Osteoblast (primary cell): Measurements from ENCODE around the gene ZEB1. TPM values are rescaled to one million over a fixed set of nuclear protein-coding genes. Genes with fewer than 3 reads are reported as not detected.

ENCODE experiments used
- DNase-seq: peaks from one replicate; pipeline ENCODE4 v3.0.0; 2011; ENCODE audit warnings: low spot score, mixed read lengths; ENCODE audit not compliant: insufficient read length; ENCODE audit errors: missing footprints
- H2AFZ ChIP-seq: 2 replicates; pipeline ENCODE4 v1.6.0; 2011; ENCODE audit warnings: mild to moderate bottlenecking, low read length
- H3K27ac ChIP-seq: 2 replicates; pipeline ENCODE4 v1.5.1; 2011; ENCODE audit warnings: mild to moderate bottlenecking, low read depth, low read length, moderate library complexity
- H3K27me3 ChIP-seq: 2 replicates; pipeline ENCODE4 v1.6.0; 2012; ENCODE audit warnings: mild to moderate bottlenecking, control low read depth, inconsistent platforms, low read length, moderate library complexity; ENCODE audit not compliant: insufficient read depth
- H3K36me3 ChIP-seq: 2 replicates; pipeline ENCODE4 v1.5.1; 2011; ENCODE audit warnings: mild to moderate bottlenecking, low read length, control low read depth, moderate library complexity; ENCODE audit not compliant: insufficient read depth
- H3K4me1 ChIP-seq: 2 replicates; pipeline ENCODE4 v1.5.1; 2011; ENCODE audit warnings: mild to moderate bottlenecking, low read length, control low read depth, moderate library complexity; ENCODE audit not compliant: insufficient read depth
- H3K4me2 ChIP-seq: 2 replicates; pipeline ENCODE4 v1.6.0; 2011; ENCODE audit warnings: mild to moderate bottlenecking, low read length; ENCODE audit not compliant: insufficient read depth
- H3K4me3 ChIP-seq: fragments of 200-600 bp; sonication (generic); 3 replicates; pipeline ENCODE4 v1.5.1; 2012; ENCODE audit warnings: mild to moderate bottlenecking, low read length, inconsistent platforms; ENCODE audit not compliant: insufficient read depth
- H3K79me2 ChIP-seq: 2 replicates; pipeline ENCODE4 v1.6.0; 2012; ENCODE audit warnings: mild to moderate bottlenecking, low read length, control low read depth, inconsistent platforms; ENCODE audit not compliant: insufficient read depth
- H3K9me3 ChIP-seq: 2 replicates; pipeline ENCODE4 v1.5.1; 2011; ENCODE audit warnings: low read depth, low read length, control low read depth
- H4K20me1 ChIP-seq: 2 replicates; pipeline ENCODE4 v1.6.0; 2012; ENCODE audit warnings: mild to moderate bottlenecking, low read length, control low read depth; ENCODE audit not compliant: insufficient read depth
- CTCF ChIP-seq: IDR thresholded peaks from 2 replicates; pipeline ENCODE4 v1.5.1; 2011; ENCODE audit warnings: mild to moderate bottlenecking, low read depth, low read length, moderate library complexity; ENCODE audit errors: extremely low read depth
- total RNA-seq: library from RNA; depleted of rRNA; stranded (reverse); fragments of >200 nt; gene quantifications from 2 replicates; pipeline ENCODE4 v1.2.3, GENCODE V29; 2012

Gene ZEB1
- total RNA-seq, 1 donor, result 56.1 TPM

DNA sequence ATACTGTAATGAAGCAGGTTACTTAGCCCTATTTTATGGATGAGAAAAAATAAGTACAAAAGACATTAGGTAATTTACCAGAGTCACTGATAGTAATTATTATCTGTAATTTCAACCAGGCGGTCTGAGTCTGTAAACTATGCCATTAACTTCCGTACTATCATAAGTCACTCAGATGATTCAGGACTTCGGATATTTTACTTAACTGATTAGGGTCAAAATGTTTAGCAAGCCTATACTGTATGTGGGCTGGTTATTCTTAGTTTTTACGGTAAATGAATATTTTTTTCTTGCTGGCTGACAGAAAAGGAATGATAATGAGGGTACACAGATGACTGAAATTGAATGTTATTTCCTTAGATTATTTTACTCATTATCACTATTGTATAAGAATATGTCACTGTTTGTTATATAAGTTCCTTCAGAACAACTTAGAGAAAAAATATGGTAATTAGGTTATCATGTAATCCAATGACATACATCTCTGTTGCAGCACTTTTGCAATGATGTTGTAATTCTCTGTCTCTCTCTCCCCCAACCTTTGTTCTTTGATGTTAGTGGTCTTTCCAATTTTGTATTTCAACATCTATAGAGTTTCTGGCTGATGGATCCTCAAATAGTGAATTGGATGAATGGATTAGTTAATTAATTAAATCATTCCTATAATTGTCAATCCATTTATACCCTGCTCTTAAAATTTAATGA, 165.6 kb downstream of the ZEB1 start:
- Histone ChIP-seq H3K4me3 (no peak overlapping the region), H3K27me3 (no peaks in the 10 kb centered on the region), H3K27ac (no peak overlapping the region), H3K4me2 (no peak overlapping the region), H3K9me3 (no peaks in the 10 kb centered on the region), H3K79me2 (peaks cover 34% of the 10 kb centered on the region), H3K4me1 (no peaks in the 10 kb centered on the region), H3K36me3 (no peaks in the 10 kb centered on the region), H4K20me1 (no peaks in the 10 kb centered on the region), H2AFZ (no peak overlapping the region)
- TF ChIP-seq CTCF, result no peak
- DNase-seq, result no peak

DNA sequence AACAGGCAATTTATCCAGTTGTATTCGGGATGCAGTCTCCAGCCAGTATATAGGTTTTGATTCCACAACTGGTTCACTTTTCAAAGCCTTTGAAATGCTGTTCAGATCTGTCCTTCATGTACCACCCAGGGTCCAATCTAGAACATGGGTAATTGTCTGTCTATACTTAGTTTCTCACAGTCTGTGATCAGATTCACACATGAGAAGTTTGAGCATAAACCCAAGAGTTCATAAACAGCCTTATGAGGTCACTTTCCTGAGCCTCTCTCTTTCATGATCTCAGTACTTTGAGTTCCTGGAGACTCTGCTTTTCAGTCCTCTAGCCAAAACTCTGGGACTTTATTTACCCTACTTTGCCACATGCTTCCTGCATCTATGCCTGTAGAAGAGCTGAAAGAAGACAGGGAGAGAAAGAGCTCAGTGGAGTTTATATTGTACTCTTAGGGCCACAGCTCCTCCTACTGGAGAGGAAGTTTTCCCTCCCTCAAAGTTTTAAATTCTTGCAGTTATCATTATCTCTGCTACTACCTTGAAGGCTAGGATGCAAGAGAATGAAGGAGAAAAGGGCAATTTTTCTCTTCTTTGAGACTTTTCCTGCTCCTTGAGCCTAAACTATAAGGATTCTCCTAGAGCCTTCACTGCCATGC, 172.0 kb downstream of the ZEB1 start:
- Histone ChIP-seq H3K4me1 (no peaks in the 10 kb centered on the region), H4K20me1 (peaks cover 3% of the 10 kb centered on the region), H2AFZ (no peak overlapping the region), H3K9me3 (no peaks in the 10 kb centered on the region), H3K36me3 (no peaks in the 10 kb centered on the region), H3K79me2 (peaks cover 38% of the 10 kb centered on the region), H3K4me3 (no peak overlapping the region), H3K4me2 (no peak overlapping the region), H3K27me3 (no peaks in the 10 kb centered on the region), H3K27ac (no peak overlapping the region)
- peak; percentile 71 for TF ChIP-seq CTCF
- no peak for DNase-seq

DNA sequence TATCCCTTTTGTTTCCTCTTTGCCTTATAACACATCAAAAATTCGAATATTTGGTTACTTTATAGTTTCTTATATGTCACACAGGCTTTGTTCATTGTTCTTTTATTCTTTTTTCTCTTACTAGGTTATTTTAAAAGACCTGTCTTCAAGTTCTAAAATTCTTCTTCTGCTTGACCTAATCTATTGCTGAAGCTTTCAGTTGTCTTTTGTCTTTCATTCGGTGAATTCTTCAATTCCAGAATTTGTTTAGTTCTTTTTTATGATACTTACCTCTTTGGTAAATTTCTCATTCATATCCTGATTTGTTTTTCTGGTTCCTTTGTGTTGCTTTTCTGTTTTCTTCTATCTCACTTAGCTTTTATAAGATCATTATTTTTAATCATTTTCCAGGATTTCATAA, 188.4 kb downstream of the ZEB1 start:
- H3K79me2 ChIP-seq, result peaks cover 31% of the 10 kb centered on the region
- no peak overlapping the region for H3K4me3 ChIP-seq
- H3K36me3 ChIP-seq, result peaks cover 29% of the 10 kb centered on the region
- H3K27me3 ChIP-seq, result no peaks in the 10 kb centered on the region
- DNase-seq, result no peak
- no peak overlapping the region for H2AFZ ChIP-seq
- no peak overlapping the region for H3K27ac ChIP-seq
- no peaks in the 10 kb centered on the region for H3K4me1 ChIP-seq
- TF ChIP-seq CTCF, result no peak
- no peaks in the 10 kb centered on the region for H4K20me1 ChIP-seq
- peaks cover 5% of the 10 kb centered on the region for H3K9me3 ChIP-seq
- no peak overlapping the region for H3K4me2 ChIP-seq

- H3K4me2 ChIP-seq, result no peak overlapping the region
- peaks cover 29% of the 10 kb centered on the region for H3K79me2 ChIP-seq
- H3K36me3 ChIP-seq, result peaks cover 34% of the 10 kb centered on the region
- no peak for TF ChIP-seq CTCF
- H2AFZ ChIP-seq, result no peak overlapping the region
- no peaks in the 10 kb centered on the region for H4K20me1 ChIP-seq
- H3K9me3 ChIP-seq, result peaks cover 5% of the 10 kb centered on the region
- DNase-seq, result no peak
- no peaks in the 10 kb centered on the region for H3K27me3 ChIP-seq
- H3K27ac ChIP-seq, result no peak overlapping the region
- H3K4me1 ChIP-seq, result no peaks in the 10 kb centered on the region
- no peak overlapping the region for H3K4me3 ChIP-seq
Measured at GRCh38 chr10:31508234-31508633, 189.2 kb downstream of the ZEB1 start.
